Osteoblast (primary cell): ENCODE measurements around the gene LCT. TPM values are rescaled to one million over a fixed set of nuclear protein-coding genes. Genes with fewer than 3 reads are reported as not detected.

Experiments
- DNase-seq: peaks from one replicate; pipeline ENCODE4 v3.0.0; 2011; ENCODE audit warnings: low spot score, mixed read lengths; ENCODE audit not compliant: insufficient read length; ENCODE audit errors: missing footprints
- H2AFZ ChIP-seq: 2 replicates; pipeline ENCODE4 v1.6.0; 2011; ENCODE audit warnings: mild to moderate bottlenecking, low read length
- H3K27ac ChIP-seq: 2 replicates; pipeline ENCODE4 v1.5.1; 2011; ENCODE audit warnings: mild to moderate bottlenecking, low read depth, low read length, moderate library complexity
- H3K27me3 ChIP-seq: 2 replicates; pipeline ENCODE4 v1.6.0; 2012; ENCODE audit warnings: mild to moderate bottlenecking, control low read depth, inconsistent platforms, low read length, moderate library complexity; ENCODE audit not compliant: insufficient read depth
- H3K36me3 ChIP-seq: 2 replicates; pipeline ENCODE4 v1.5.1; 2011; ENCODE audit warnings: mild to moderate bottlenecking, low read length, control low read depth, moderate library complexity; ENCODE audit not compliant: insufficient read depth
- H3K4me1 ChIP-seq: 2 replicates; pipeline ENCODE4 v1.5.1; 2011; ENCODE audit warnings: mild to moderate bottlenecking, low read length, control low read depth, moderate library complexity; ENCODE audit not compliant: insufficient read depth
- H3K4me2 ChIP-seq: 2 replicates; pipeline ENCODE4 v1.6.0; 2011; ENCODE audit warnings: mild to moderate bottlenecking, low read length; ENCODE audit not compliant: insufficient read depth
- H3K4me3 ChIP-seq: fragments of 200-600 bp; sonication (generic); 3 replicates; pipeline ENCODE4 v1.5.1; 2012; ENCODE audit warnings: mild to moderate bottlenecking, low read length, inconsistent platforms; ENCODE audit not compliant: insufficient read depth
- H3K79me2 ChIP-seq: 2 replicates; pipeline ENCODE4 v1.6.0; 2012; ENCODE audit warnings: mild to moderate bottlenecking, low read length, control low read depth, inconsistent platforms; ENCODE audit not compliant: insufficient read depth
- H3K9me3 ChIP-seq: 2 replicates; pipeline ENCODE4 v1.5.1; 2011; ENCODE audit warnings: low read depth, low read length, control low read depth
- H4K20me1 ChIP-seq: 2 replicates; pipeline ENCODE4 v1.6.0; 2012; ENCODE audit warnings: mild to moderate bottlenecking, low read length, control low read depth; ENCODE audit not compliant: insufficient read depth
- CTCF ChIP-seq: IDR thresholded peaks from 2 replicates; pipeline ENCODE4 v1.5.1; 2011; ENCODE audit warnings: mild to moderate bottlenecking, low read depth, low read length, moderate library complexity; ENCODE audit errors: extremely low read depth
- total RNA-seq: library from RNA; depleted of rRNA; stranded (reverse); fragments of >200 nt; gene quantifications from 2 replicates; pipeline ENCODE4 v1.2.3, GENCODE V29; 2012

The LCT gene
- total RNA-seq, 1 donor, result under 0.01 TPM

GRCh38 chr2:135838502-135838901, 1.5 kb upstream of the LCT start:
- H3K4me1 ChIP-seq, result peaks cover 34% of the 10 kb centered on the region
- H3K27me3 ChIP-seq, result no peaks in the 10 kb centered on the region
- no peak overlapping the region for H3K4me2 ChIP-seq
- no peak for TF ChIP-seq CTCF
- no peak overlapping the region for H2AFZ ChIP-seq
- H3K79me2 ChIP-seq, result no peaks in the 10 kb centered on the region
- DNase-seq, result no peak
- no peak overlapping the region for H3K27ac ChIP-seq
- H3K4me3 ChIP-seq, result no peak overlapping the region
- no peaks in the 10 kb centered on the region for H4K20me1 ChIP-seq
- peaks cover 4% of the 10 kb centered on the region for H3K36me3 ChIP-seq
- no peaks in the 10 kb centered on the region for H3K9me3 ChIP-seq

- no peaks in the 10 kb centered on the region for H3K36me3 ChIP-seq
- no peak overlapping the region for H3K4me3 ChIP-seq
- H3K27ac ChIP-seq, result no peak overlapping the region
- no peaks in the 10 kb centered on the region for H3K79me2 ChIP-seq
- H3K9me3 ChIP-seq, result no peaks in the 10 kb centered on the region
- H3K4me1 ChIP-seq, result no peaks in the 10 kb centered on the region
- no peaks in the 10 kb centered on the region for H4K20me1 ChIP-seq
- no peak overlapping the region for H3K4me2 ChIP-seq
- DNase-seq, result peak; percentile 73
- TF ChIP-seq CTCF, result no peak
- no peaks in the 10 kb centered on the region for H3K27me3 ChIP-seq
- no peak overlapping the region for H2AFZ ChIP-seq
Measured at GRCh38 chr2:135832891-135833290, 4.1 kb downstream of the LCT start.

DNA sequence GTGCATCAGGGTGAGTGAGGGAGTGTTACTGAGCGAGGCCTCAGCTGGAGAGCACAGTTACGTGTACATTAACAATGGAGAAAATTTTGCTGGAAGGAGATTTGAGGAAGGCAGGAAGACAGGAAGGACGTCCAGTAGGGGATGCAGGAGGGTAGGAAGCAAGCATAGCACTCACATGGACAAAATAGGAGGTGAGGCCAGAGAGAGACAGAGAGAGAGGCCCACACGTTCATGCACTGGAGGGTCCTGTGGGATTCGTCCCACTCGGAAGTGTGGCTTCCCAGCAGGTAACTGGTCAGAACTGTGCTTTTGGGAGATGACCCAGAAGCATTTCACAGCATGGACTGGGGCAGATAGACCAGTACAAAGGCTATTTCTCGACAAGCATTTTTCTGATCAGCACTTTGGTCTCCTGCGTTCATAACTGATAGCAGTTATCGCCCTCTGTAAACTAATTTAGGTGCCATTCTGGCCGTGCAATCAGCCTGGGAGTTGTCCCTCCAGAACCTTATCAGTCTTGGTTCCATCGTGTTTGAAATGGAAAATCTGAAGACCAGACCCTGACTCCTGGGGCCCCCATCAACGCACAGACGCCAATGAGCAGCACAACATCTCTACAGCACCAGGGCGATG, 5.7 kb downstream of the LCT start:
- no peak overlapping the region for H3K4me3 ChIP-seq
- no peaks in the 10 kb centered on the region for H3K27me3 ChIP-seq
- H3K27ac ChIP-seq, result no peak overlapping the region
- no peaks in the 10 kb centered on the region for H3K4me1 ChIP-seq
- no peaks in the 10 kb centered on the region for H4K20me1 ChIP-seq
- no peak overlapping the region for H3K4me2 ChIP-seq
- no peak overlapping the region for H2AFZ ChIP-seq
- no peak for TF ChIP-seq CTCF
- DNase-seq, result no peak
- H3K79me2 ChIP-seq, result no peaks in the 10 kb centered on the region
- H3K36me3 ChIP-seq, result no peaks in the 10 kb centered on the region
- H3K9me3 ChIP-seq, result no peaks in the 10 kb centered on the region

- Histone ChIP-seq H4K20me1 (no peaks in the 10 kb centered on the region), H3K79me2 (no peaks in the 10 kb centered on the region), H3K36me3 (no peaks in the 10 kb centered on the region), H3K9me3 (no peaks in the 10 kb centered on the region), H3K27me3 (no peaks in the 10 kb centered on the region), H3K27ac (no peak overlapping the region), H3K4me3 (no peak overlapping the region), H3K4me2 (no peak overlapping the region), H2AFZ (no peak overlapping the region), H3K4me1 (no peaks in the 10 kb centered on the region)
- DNase-seq, result no peak
- no peak for TF ChIP-seq CTCF
Measured at GRCh38 chr2:135829378-135830135, 7.4 kb downstream of the LCT start.
